Spleen (tissue), 13 donors: ENCODE data around the gene EIF3A. TPM values are rescaled to one million over a fixed set of nuclear protein-coding genes. Genes with fewer than 3 reads are reported as not detected.
A peak's percentile ranks its signal among the peaks of the same experiment; 100 is the strongest.

Experiments used
- DNase-seq: peaks from one replicate; pipeline ENCODE4 v3.0.0-alpha.2; 2020
- H3K27ac ChIP-seq, 8 donors: fragments of 200-600 bp; sonication (generic) in 7 of 8; 1 replicate in 4 of 8; 2 replicates in 4 of 8; pipeline versions ENCODE4 v1.5.0 to v1.8.0; 2016 to 2021; ENCODE audit warnings: inconsistent platforms in 4 of 8, mild to moderate bottlenecking in 4 of 8, moderate library complexity in 1 of 8
- H3K27me3 ChIP-seq, 7 donors: fragments of 200-600 bp; sonication (generic) in 6 of 7; replicated peaks in 1 of 7; 1 replicate in 4 of 7; 2 replicates in 3 of 7; pipeline versions ENCODE4 v1.5.0 to v1.8.0; 2016 to 2021; ENCODE audit warnings: inconsistent platforms in 3 of 7, mild to moderate bottlenecking in 1 of 7
- H3K36me3 ChIP-seq, 6 donors: fragments of 200-600 bp; sonication (generic) in 5 of 6; 1 replicate in 4 of 6; 2 replicates in 2 of 6; pipeline versions ENCODE4 v1.5.0 to v1.8.0; 2016 to 2021; ENCODE audit warnings: inconsistent platforms in 2 of 6
- H3K4me1 ChIP-seq, 6 donors: fragments of 200-600 bp; sonication (generic) in 5 of 6; 1 replicate in 3 of 6; 2 replicates in 3 of 6; pipeline versions ENCODE4 v1.5.0 to v1.8.0; 2016 to 2021; ENCODE audit warnings: inconsistent platforms in 3 of 6
- H3K4me3 ChIP-seq, 8 donors: fragments of 200-600 bp; sonication (generic) in 7 of 8; 1 replicate in 4 of 8; 2 replicates in 4 of 8; pipeline versions ENCODE4 v1.5.0 to v1.8.0; 2016 to 2021; ENCODE audit warnings: inconsistent platforms in 4 of 8, mild to moderate bottlenecking in 4 of 8, moderate library complexity in 2 of 8
- H3K9me3 ChIP-seq, 8 donors: fragments of 200-600 bp; sonication (generic) in 7 of 8; 1 replicate in 4 of 8; 2 replicates in 4 of 8; pipeline versions ENCODE4 v1.5.0 to v1.8.0; 2016 to 2021; ENCODE audit warnings: inconsistent platforms in 4 of 8
- POLR2A ChIP-seq, 3 donors: fragments of 450-650 bp; IDR thresholded peaks; one replicate each; pipeline ENCODE4 v1.5.1; 2017; ENCODE audit warnings: antibody characterized with exemption in 3 of 3, mild to moderate bottlenecking in 1 of 3
- POLR2AphosphoS5 ChIP-seq, 3 donors: sonication (generic); formaldehyde crosslinking; IDR thresholded peaks; one replicate each; pipeline ENCODE4 v1.5.1; 2017; ENCODE audit warnings: antibody characterized with exemption in 3 of 3
- WGBS, 5 donors: extraction: QIAGEN DNeasy Blood & Tissue Kit in 3 of 5; methylation state at CpG; one replicate each; pipeline versions ENCODE4 v1.1.5 to v1.1.7; 2013 to 2018; 5-methylcytosine and 5-hydroxymethylcytosine counted together
- intact Hi-C: fragments of 100-400 bp; cut with DNase I; formaldehyde crosslinking; loops from one replicate; pipeline ENCODE4 v1.15.0; 2023; ENCODE audit warnings: low total_unique reads
- long read RNA-seq, 2 donors: transcript quantifications; one replicate each; lab custom pipeline, GENCODE V29; 2026
- polyA plus RNA-seq, 3 donors: library from polyadenylated mRNA; stranded (reverse); fragments of 200-250 nt; gene quantifications; one replicate each; pipeline ENCODE4 v1.2.1, GENCODE V29; 2013
- total RNA-seq, 7 donors: library from RNA; depleted of rRNA in 3 of 7; stranded (reverse); fragments of >200 nt in 3 of 7; fragmentation: NEBNext Ultra II Directional in 4 of 7; extraction: Animal tissue kit (Norgen Biotek cat#: 25700) in 4 of 7; gene quantifications; one replicate each; pipeline versions ENCODE4 v1.1.0 to v1.2.1, GENCODE V29; 2016 to 2021
- TF ChIP-seq, protein P1 (sequence below), 11 experiments: fragments of 200-600 bp in 7 of 11; fragments of 450-650 bp in 4 of 11; sonication (generic) in 4 of 11; IDR thresholded peaks in 8 of 11; conservative IDR thresholded peaks in 3 of 11; 1 replicate in 7 of 11; 2 replicates in 4 of 11; pipeline versions ENCODE4 v1.4.0 to v1.8.0; 2016 to 2021; ENCODE audit warnings: antibody characterized with exemption in 11 of 11, inconsistent platforms in 4 of 11, mild to moderate bottlenecking in 1 of 11
- donor health status: healthy with polysubstance abuse.
- donor health status: DM: no; HTN: no; CAD: no; lungs with moderate emphysema.
- donor health status: DM: no; HTN: no; CAD: no.
- donor health status: Bipolar disorder and iron deficiency.
- donor health status: healthy.
- donor health status: DM: no; HTN: no; CAD: no.
- donor health status: DM: yes; HTN: yes; CAD: no.

Gene EIF3A
- total RNA-seq, result 10 to 100 TPM; 81.4 to 93.9 (median 90.7) TPM
- polyA plus RNA-seq, result 10 to 100 TPM; 21.9 to 31.0 (median 22.8) TPM
- long read RNA-seq, donor 1, full-length matches to known transcripts, result 4 of 108 reads
- long read RNA-seq, donor 1, partial matches to known transcripts, result 104 of 108 reads
- long read RNA-seq, donor 1, other reads (novel, unspliced or antisense), result 0 of 108 reads
- long read RNA-seq, donor 2, full-length matches to known transcripts, result 2 of 60 reads
- long read RNA-seq, donor 2, partial matches to known transcripts, result 58 of 60 reads
- long read RNA-seq, donor 2, other reads (novel, unspliced or antisense), result 0 of 60 reads

- H3K4me3 ChIP-seq, result peak within 1 kb of the TSS; percentile 80 to 96 (median 92)
- H3K36me3 ChIP-seq, result no peaks in the 10 kb centered on the region
- H3K9me3 ChIP-seq, result no peaks in the 10 kb centered on the region
- peak within 1 kb of the TSS; percentile 95 to 99 (median 97) for H3K27ac ChIP-seq
- DNase-seq, result peak; percentile 99
- TF ChIP-seq POLR2AphosphoS5 (IDR thresholded peaks at IDR 0.05), result peak; percentile 99
- TF ChIP-seq POLR2A (IDR thresholded peaks at IDR 0.05), result peak; percentile 45 to 85 (median 80)
- TF ChIP-seq, protein P1, sequence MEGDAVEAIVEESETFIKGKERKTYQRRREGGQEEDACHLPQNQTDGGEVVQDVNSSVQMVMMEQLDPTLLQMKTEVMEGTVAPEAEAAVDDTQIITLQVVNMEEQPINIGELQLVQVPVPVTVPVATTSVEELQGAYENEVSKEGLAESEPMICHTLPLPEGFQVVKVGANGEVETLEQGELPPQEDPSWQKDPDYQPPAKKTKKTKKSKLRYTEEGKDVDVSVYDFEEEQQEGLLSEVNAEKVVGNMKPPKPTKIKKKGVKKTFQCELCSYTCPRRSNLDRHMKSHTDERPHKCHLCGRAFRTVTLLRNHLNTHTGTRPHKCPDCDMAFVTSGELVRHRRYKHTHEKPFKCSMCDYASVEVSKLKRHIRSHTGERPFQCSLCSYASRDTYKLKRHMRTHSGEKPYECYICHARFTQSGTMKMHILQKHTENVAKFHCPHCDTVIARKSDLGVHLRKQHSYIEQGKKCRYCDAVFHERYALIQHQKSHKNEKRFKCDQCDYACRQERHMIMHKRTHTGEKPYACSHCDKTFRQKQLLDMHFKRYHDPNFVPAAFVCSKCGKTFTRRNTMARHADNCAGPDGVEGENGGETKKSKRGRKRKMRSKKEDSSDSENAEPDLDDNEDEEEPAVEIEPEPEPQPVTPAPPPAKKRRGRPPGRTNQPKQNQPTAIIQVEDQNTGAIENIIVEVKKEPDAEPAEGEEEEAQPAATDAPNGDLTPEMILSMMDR (IDR thresholded peaks at IDR 0.05 in 8 of 11, conservative IDR thresholded peaks at IDR 0.05 in 3 of 11), result peak in 4 of 11 experiments; percentile 23 to 33 (median 28)
- H3K4me1 ChIP-seq, result peaks cover 29 to 54% (median 51%) of the 10 kb centered on the region in 6 donors
- intact Hi-C loops, result no loop called here
- H3K27me3 ChIP-seq, result no peaks in the 10 kb centered on the region
- WGBS, 5 donors, result 0 to 1% (median 0%) methylated on average over 18 to 74 of the region's 74 CpGs
These were observed at the start of gene EIF3A for GRCh38 chr10:119080521-119081259. TSS of gene EIF3A (minus strand) at chr10:119080817. CDS start at chr10:119080676, 141 bp downstream.

- Histone ChIP-seq H3K9me3 (no peaks in the 10 kb centered on the region), H3K4me3 (no peak overlapping the region), H3K27ac (peak overlapping the region in 3 of 8 donors; percentile 85 to 89 (median 87)), H3K36me3 (peaks cover 0 to 88% (median 39%) of the 10 kb centered on the region in 6 donors), H3K27me3 (no peaks in the 10 kb centered on the region), H3K4me1 (peaks cover 6 to 52% (median 40%) of the 10 kb centered on the region in 6 donors)
- intact Hi-C loops, result no loop called here
- TF ChIP-seq POLR2A (IDR thresholded peaks at IDR 0.05) (no peak), POLR2AphosphoS5 (IDR thresholded peaks at IDR 0.05) (no peak)
- TF ChIP-seq, protein P1 (IDR thresholded peaks at IDR 0.05 in 8 of 11, conservative IDR thresholded peaks at IDR 0.05 in 3 of 11), result no peak
- WGBS, 5 donors, result 86 to 97% (median 87%) methylated on average over 4 of the region's 4 CpGs
- DNase-seq, result no peak
These were observed 49.1 kb upstream of the EIF3A start for GRCh38 chr10:119129721-119130120.

DNA sequence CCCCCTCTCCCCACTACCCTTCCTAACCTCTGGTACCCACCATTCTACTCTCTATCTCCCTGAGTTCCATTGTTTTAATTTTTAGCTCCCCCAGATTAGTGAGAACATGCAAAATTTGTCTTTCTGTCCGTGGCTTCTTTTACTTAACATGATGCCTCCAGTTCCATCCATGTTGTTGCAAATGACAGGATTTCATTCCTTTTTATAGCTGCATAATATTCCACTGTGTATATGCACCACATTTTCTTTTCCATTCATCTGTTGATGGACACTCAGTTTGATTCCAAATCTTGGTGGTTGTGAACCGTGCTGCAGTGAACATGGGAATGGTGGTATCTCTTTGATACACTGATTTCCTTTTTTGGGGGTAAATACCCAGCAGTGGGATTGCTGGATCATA lies 45.3 kb upstream of the EIF3A start:
- no peaks in the 10 kb centered on the region for H3K9me3 ChIP-seq
- H3K4me3 ChIP-seq, result no peak overlapping the region
- H3K36me3 ChIP-seq, result peaks cover 0 to 100% (median 56%) of the 10 kb centered on the region in 6 donors
- TF ChIP-seq POLR2A (IDR thresholded peaks at IDR 0.05), result no peak
- TF ChIP-seq, protein P1 (IDR thresholded peaks at IDR 0.05 in 8 of 11, conservative IDR thresholded peaks at IDR 0.05 in 3 of 11), result no peak
- TF ChIP-seq POLR2AphosphoS5 (IDR thresholded peaks at IDR 0.05), result no peak
- no peaks in the 10 kb centered on the region for H3K27me3 ChIP-seq
- peaks cover 0 to 17% (median 10%) of the 10 kb centered on the region in 6 donors for H3K4me1 ChIP-seq
- H3K27ac ChIP-seq, result no peak overlapping the region
- 93 to 98% (median 96%) methylated on average over 2 of the region's 2 CpGs for WGBS, 5 donors
- intact Hi-C loops, result no loop called here
- no peak for DNase-seq

DNA sequence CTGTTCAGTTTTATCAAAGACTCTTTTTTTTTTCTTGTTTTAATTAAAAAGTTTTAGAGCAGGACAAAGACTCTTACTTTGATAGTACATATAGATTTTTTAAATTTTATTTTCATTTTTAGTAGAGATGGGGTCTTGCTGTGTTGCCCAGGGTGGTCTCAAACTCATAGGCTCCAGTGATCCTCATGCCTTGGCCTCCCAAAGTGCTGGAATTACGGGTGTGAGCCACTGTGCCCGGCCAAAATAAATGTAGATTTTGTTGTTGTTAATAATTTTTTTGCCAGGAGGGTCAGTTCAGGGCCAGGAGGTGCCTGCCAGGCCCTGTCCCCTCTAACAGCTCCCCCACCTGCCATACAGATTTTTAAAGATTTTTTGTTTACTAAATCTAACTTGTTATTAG lies 40.3 kb upstream of the EIF3A start:
- H3K9me3 ChIP-seq, result no peaks in the 10 kb centered on the region
- peaks cover 0 to 97% (median 65%) of the 10 kb centered on the region in 6 donors for H3K36me3 ChIP-seq
- intact Hi-C loops, result no loop called here
- no peak overlapping the region for H3K4me3 ChIP-seq
- TF ChIP-seq POLR2A (IDR thresholded peaks at IDR 0.05) (no peak), POLR2AphosphoS5 (IDR thresholded peaks at IDR 0.05) (no peak)
- TF ChIP-seq, protein P1 (IDR thresholded peaks at IDR 0.05 in 8 of 11, conservative IDR thresholded peaks at IDR 0.05 in 3 of 11), result no peak
- WGBS, 5 donors, result 81 to 97% (median 93%) methylated on average over 2 of the region's 2 CpGs
- H3K4me1 ChIP-seq, result peaks cover 0 to 23% (median 8%) of the 10 kb centered on the region in 6 donors
- no peak for DNase-seq
- H3K27ac ChIP-seq, result peak overlapping the region in 5 of 8 donors; percentile 6 to 68 (median 54)
- no peaks in the 10 kb centered on the region for H3K27me3 ChIP-seq
